OCI-LY1 (cell line): ENCODE results near the gene TSPAN4.

Experiments
- H2AFZ ChIP-seq: fragments of 200-600 bp; sonication (generic), shearing (Covaris generic); 2 replicates; pipeline ENCODE4 v1.6.0; 2014; ENCODE audit warnings: antibody characterized with exemption, mild to moderate bottlenecking, low read length
- H3F3A ChIP-seq: fragments of 200-600 bp; sonication (generic), shearing (Covaris generic); 2 replicates; pipeline ENCODE4 v1.6.0; 2014; ENCODE audit warnings: mild to moderate bottlenecking, antibody characterized with exemption, low read length, moderate library complexity; ENCODE audit not compliant: insufficient read depth
- H3K27ac ChIP-seq: fragments of 200-600 bp; sonication (generic); 2 replicates; pipeline ENCODE4 v1.5.1; 2014; ENCODE audit warnings: low read length, mixed run types, mild to moderate bottlenecking, low read depth; ENCODE audit not compliant: poor library complexity, severe bottlenecking
- H3K27me3 ChIP-seq: fragments of 200-600 bp; sonication (generic); 2 replicates; pipeline ENCODE4 v1.6.0; 2014; ENCODE audit warnings: antibody characterized with exemption, mild to moderate bottlenecking, low read length, moderate library complexity; ENCODE audit not compliant: insufficient read depth
- H3K36me3 ChIP-seq: fragments of 200-600 bp; sonication (generic); 2 replicates; pipeline ENCODE4 v1.6.1; 2014; ENCODE audit warnings: mild to moderate bottlenecking, antibody characterized with exemption, low read length, moderate library complexity, mixed read lengths; ENCODE audit not compliant: insufficient read depth
- H3K4me1 ChIP-seq: fragments of 200-600 bp; sonication (generic); 2 replicates; pipeline ENCODE4 v1.5.1; 2014; ENCODE audit warnings: mild to moderate bottlenecking, low read length, moderate library complexity; ENCODE audit not compliant: insufficient read depth, severe bottlenecking
- H3K4me2 ChIP-seq: fragments of 200-600 bp; sonication (generic), shearing (Covaris generic); 2 replicates; pipeline ENCODE4 v1.6.1; 2014; ENCODE audit warnings: low read length
- H3K4me3 ChIP-seq: fragments of 200-600 bp; sonication (generic); 2 replicates; pipeline ENCODE4 v1.5.1; 2014; ENCODE audit warnings: low read length, low read depth, mild to moderate bottlenecking, mixed read lengths; ENCODE audit not compliant: poor library complexity, severe bottlenecking
- H3K79me2 ChIP-seq: fragments of 200-600 bp; shearing (Covaris generic); 2 replicates; pipeline ENCODE4 v1.6.1; 2016; ENCODE audit warnings: mixed run types, low read length, mixed read lengths; ENCODE audit not compliant: insufficient read depth
- H3K9ac ChIP-seq: fragments of 200-600 bp; sonication (generic), shearing (Covaris generic); 2 replicates; pipeline ENCODE4 v1.6.1; 2014; ENCODE audit warnings: mild to moderate bottlenecking, low read length, mixed read lengths
- H3K9me2 ChIP-seq: fragments of 200-600 bp; sonication (generic), shearing (Covaris generic); 2 replicates; pipeline ENCODE4 v1.6.1; 2014; ENCODE audit warnings: low read depth, mild to moderate bottlenecking, low read length, mixed read lengths
- H3K9me3 ChIP-seq: fragments of 200-600 bp; shearing (Covaris generic); 2 replicates; pipeline ENCODE4 v1.6.1; 2014; ENCODE audit warnings: low read length, mixed read lengths
- H4K20me1 ChIP-seq: fragments of 200-600 bp; sonication (generic), shearing (Covaris generic); 2 replicates; pipeline ENCODE4 v1.6.0; 2016; ENCODE audit warnings: mild to moderate bottlenecking, low read length; ENCODE audit not compliant: insufficient read depth
- EZH2 ChIP-seq: fragments of 200-600 bp; sonication (generic), shearing (Covaris generic); IDR thresholded peaks from 2 replicates; pipeline ENCODE4 v1.8.0; 2017; ENCODE audit warnings: borderline replicate concordance, mixed run types, mild to moderate bottlenecking, antibody characterized with exemption, low read length, moderate library complexity, mixed read lengths
- TF ChIP-seq, protein P1 (sequence below): fragments of 200-600 bp; sonication (generic), shearing (Covaris generic); IDR thresholded peaks from 2 replicates; pipeline ENCODE4 v1.5.1; 2017; ENCODE audit warnings: mild to moderate bottlenecking, antibody characterized with exemption, low read length, moderate library complexity, mixed read lengths

The TSPAN4 gene

DNA sequence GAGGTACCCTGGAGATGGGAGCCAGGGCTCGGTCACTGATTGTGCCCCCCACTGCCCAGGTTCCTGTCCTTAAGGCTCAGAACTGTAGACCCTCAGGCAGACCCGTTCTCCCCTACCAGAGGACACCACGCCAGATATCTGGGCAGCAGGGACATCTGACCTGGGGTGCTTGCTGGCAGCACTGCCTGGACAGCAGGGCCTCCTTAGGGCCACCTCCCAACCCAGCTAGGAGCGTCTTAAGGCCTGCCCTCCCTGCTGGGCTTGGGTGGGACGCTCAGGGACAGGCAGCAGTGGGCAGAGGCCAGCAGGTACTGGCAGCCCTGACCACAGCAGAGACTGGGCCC lies 3.4 kb upstream of the TSPAN4 start:
- Histone ChIP-seq H3K9me2 (no peaks in the 10 kb centered on the region), H3K4me2 (no peak overlapping the region), H3K4me3 (no peak overlapping the region), H3K9ac (no peak overlapping the region), H3K36me3 (peaks cover 38% of the 10 kb centered on the region), H3K9me3 (no peaks in the 10 kb centered on the region), H3K79me2 (peaks cover 8% of the 10 kb centered on the region; the same call in 1 of the 2 replicates), H3K4me1 (peaks cover 27% of the 10 kb centered on the region), H3K27me3 (no peaks in the 10 kb centered on the region), H3F3A (no peaks in the 10 kb centered on the region), H2AFZ (no peak overlapping the region), H3K27ac (no peak overlapping the region), H4K20me1 (no peaks in the 10 kb centered on the region)
- TF ChIP-seq EZH2: no peak
- TF ChIP-seq, protein P1, sequence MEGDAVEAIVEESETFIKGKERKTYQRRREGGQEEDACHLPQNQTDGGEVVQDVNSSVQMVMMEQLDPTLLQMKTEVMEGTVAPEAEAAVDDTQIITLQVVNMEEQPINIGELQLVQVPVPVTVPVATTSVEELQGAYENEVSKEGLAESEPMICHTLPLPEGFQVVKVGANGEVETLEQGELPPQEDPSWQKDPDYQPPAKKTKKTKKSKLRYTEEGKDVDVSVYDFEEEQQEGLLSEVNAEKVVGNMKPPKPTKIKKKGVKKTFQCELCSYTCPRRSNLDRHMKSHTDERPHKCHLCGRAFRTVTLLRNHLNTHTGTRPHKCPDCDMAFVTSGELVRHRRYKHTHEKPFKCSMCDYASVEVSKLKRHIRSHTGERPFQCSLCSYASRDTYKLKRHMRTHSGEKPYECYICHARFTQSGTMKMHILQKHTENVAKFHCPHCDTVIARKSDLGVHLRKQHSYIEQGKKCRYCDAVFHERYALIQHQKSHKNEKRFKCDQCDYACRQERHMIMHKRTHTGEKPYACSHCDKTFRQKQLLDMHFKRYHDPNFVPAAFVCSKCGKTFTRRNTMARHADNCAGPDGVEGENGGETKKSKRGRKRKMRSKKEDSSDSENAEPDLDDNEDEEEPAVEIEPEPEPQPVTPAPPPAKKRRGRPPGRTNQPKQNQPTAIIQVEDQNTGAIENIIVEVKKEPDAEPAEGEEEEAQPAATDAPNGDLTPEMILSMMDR: no peak

DNA sequence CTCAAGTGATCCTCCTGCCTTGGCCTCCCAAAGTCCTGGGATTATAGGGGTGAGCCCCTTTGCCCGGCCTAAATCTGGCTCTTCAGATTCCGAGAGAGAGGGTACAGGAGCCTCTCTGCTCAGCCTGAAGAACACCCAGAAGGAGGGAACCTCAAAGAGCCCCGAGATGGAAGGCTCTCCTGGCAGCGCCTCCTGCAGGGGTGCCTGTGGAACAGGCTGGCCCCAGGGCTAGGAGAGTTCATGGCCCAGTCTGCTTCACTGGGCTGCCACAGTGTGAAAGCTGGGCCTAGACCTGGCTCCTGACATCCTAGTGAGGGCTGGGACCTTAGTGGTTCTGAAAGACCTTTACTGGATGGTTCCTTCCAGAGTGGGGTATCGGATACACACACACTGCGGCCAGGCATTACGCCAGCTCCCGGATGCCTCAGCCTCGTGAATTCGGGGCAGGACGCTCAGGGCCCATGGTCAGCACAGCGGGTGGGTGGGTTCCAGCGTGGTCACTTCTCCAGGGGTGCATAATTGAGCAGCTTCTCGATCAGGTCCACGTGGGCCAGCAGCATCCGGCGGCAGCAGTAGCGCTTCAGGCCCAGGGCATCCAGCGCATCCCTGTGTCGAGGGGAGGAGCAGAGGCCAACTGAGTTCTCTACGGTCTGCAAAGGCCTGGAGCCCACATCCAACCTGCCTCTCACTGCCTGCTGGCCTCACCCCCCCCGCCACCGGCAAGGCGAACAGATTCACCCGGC lies 2.6 kb upstream of the TSPAN4 start:
- H3K4me1 ChIP-seq: peaks cover 28% of the 10 kb centered on the region
- TF ChIP-seq, protein P1: peak; percentile 36; the same call in 1 of the 2 replicates
- TF ChIP-seq EZH2: no peak
- H4K20me1 ChIP-seq: no peaks in the 10 kb centered on the region
- H3F3A ChIP-seq: no peaks in the 10 kb centered on the region
- peaks cover 38% of the 10 kb centered on the region for H3K36me3 ChIP-seq
- no peaks in the 10 kb centered on the region for H3K9me2 ChIP-seq
- H3K4me2 ChIP-seq: peak overlapping the region; percentile 70; the same call in 1 of the 2 replicates
- no peak overlapping the region for H2AFZ ChIP-seq
- peaks cover 8% of the 10 kb centered on the region; the same call in 1 of the 2 replicates for H3K79me2 ChIP-seq
- H3K9me3 ChIP-seq: no peaks in the 10 kb centered on the region
- no peak overlapping the region for H3K4me3 ChIP-seq
- H3K27me3 ChIP-seq: no peaks in the 10 kb centered on the region
- no peak overlapping the region for H3K27ac ChIP-seq
- no peak overlapping the region; the same call in 1 of the 2 replicates for H3K9ac ChIP-seq

DNA sequence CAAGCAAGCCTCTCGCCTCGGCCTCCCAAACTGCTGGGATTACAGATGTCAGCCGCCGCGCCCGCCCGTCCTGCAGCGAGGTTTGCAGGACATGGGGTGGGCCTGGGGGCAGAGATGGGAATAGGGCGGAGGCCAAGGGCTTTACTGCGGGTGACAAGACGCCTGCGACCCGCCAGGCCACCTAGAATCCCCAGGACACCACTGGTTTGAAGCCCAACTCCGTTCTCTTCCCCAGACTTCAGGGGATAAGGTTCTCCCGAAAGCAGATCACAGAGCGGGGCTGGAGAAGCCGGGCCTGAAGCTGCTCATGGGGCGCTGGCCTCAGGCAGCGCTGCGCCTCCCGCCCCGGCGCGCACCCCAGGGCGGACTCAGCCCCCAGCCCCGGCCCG lies 677 bp upstream of the TSPAN4 start:
- no peaks in the 10 kb centered on the region for H3F3A ChIP-seq
- H3K4me2 ChIP-seq: peak overlapping the region; percentile 70
- H3K9me3 ChIP-seq: no peaks in the 10 kb centered on the region
- TF ChIP-seq EZH2: no peak
- TF ChIP-seq, protein P1: no peak
- peaks cover 8% of the 10 kb centered on the region; the same call in 1 of the 2 replicates for H3K79me2 ChIP-seq
- no peaks in the 10 kb centered on the region for H3K9me2 ChIP-seq
- H2AFZ ChIP-seq: no peak overlapping the region
- peaks cover 38% of the 10 kb centered on the region for H3K36me3 ChIP-seq
- H3K27ac ChIP-seq: no peak overlapping the region
- peaks cover 28% of the 10 kb centered on the region for H3K4me1 ChIP-seq
- H3K9ac ChIP-seq: peak overlapping the region; percentile 98
- 0 out of 2 replicates have a peak, but pooled peaks cover 4% of the 10 kb centered on the region for H3K27me3 ChIP-seq
- peak overlapping the region; percentile 99 for H3K4me3 ChIP-seq
- H4K20me1 ChIP-seq: no peaks in the 10 kb centered on the region
